ENCODE data around the gene FKBP1A.

Gene FKBP1A

GRCh38 chr20:1328680-1329330 lies 64.0 kb downstream of the FKBP1A start, which contains the start of gene SDCBP2 (continued):
- TF ChIP-seq TSHZ1 (tag by site-specific recombination; IDR thresholded peaks at IDR 0.05; ENCODE audit: borderline replicate concordance) (no peak), ZNF335 (tag by site-specific recombination; conservative IDR thresholded peaks at IDR 0.05) (no peak)

- no peak overlapping the region for H3K4me3 ChIP-seq (ENCODE audit: low read depth, low read length)
- no peaks in the 10 kb centered on the region for H3K9me3 ChIP-seq (ENCODE audit: control insufficient read depth, insufficient read depth, low read depth, low read length)
- CTCF ChIA-PET = interaction anchor here (0.5 to 1.3 kb wide), 4 partner anchors 83 to 371 kb away, joined by 3 to 6 read pairs (median 3); no protein-coding TSS in a partner anchor
- no peak overlapping the region for H3K27ac ChIP-seq (ENCODE audit: extremely low read depth, low read depth, low read length)
- POLR2A ChIA-PET = interaction anchor here (1.0 kb wide), 2 partner anchors 34 to 64 kb away, joined by 3 to 4 read pairs; no protein-coding TSS in a partner anchor
- TF ChIP-seq ZNF274 (IDR thresholded peaks at IDR 0.05; ENCODE audit: low read length) (no peak), ZNF274 (tag by site-specific recombination; IDR thresholded peaks at IDR 0.05; ENCODE audit: borderline replicate concordance) (no peak), ZNF501 (tag by site-specific recombination; IDR thresholded peaks at IDR 0.05) (no peak), RBAK (tag by site-specific recombination; IDR thresholded peaks at IDR 0.05) (no peak), TCF7L2 (IDR thresholded peaks at IDR 0.05; ENCODE audit: borderline replicate concordance, low read depth, low read length) (no peak), ZNF324 (tag by site-specific recombination; IDR thresholded peaks at IDR 0.05) (no peak), ZNF555 (tag by site-specific recombination; conservative IDR thresholded peaks at IDR 0.05) (no peak), ZBTB1 (tag by site-specific recombination; IDR thresholded peaks at IDR 0.05) (no peak), SP3 (tag by site-specific recombination; IDR thresholded peaks at IDR 0.05) (no peak), GLI2 (tag by site-specific recombination; IDR thresholded peaks at IDR 0.05; ENCODE audit: borderline replicate concordance, low read depth) (no peak), YY1 (tag by site-specific recombination; IDR thresholded peaks at IDR 0.05) (no peak), ZNF184 (tag by site-specific recombination; IDR thresholded peaks at IDR 0.05) (no peak), ZNF292 (tag by site-specific recombination; IDR thresholded peaks at IDR 0.05; ENCODE audit: borderline replicate concordance, low read depth) (no peak), ZNF600 (tag by site-specific recombination; IDR thresholded peaks at IDR 0.05) (no peak), ZNF202 (tag by site-specific recombination; IDR thresholded peaks at IDR 0.05; ENCODE audit: borderline replicate concordance) (no peak), ZNF596 (tag by site-specific recombination; IDR thresholded peaks at IDR 0.05) (no peak), ZNF404 (tag by site-specific recombination; IDR thresholded peaks at IDR 0.05) (no peak), ZNF473 (tag by site-specific recombination; IDR thresholded peaks at IDR 0.05) (no peak)
- peaks cover 12 to 46% of the 10 kb centered on the region in 2 experiments; a peak in 2 of 3 replicates for H3K36me3 ChIP-seq (ENCODE audit: control insufficient read depth in 2 of 2, insufficient read depth in 1 of 2, low read length in 2 of 2)
- peaks cover 23% of the 10 kb centered on the region for H3K4me1 ChIP-seq (ENCODE audit: control insufficient read depth, insufficient read depth, low read length)
These were observed 64.8 kb downstream of the FKBP1A start for GRCh38 chr20:1327827-1328679.
